ENCODE data around the gene USB1.

DNA sequence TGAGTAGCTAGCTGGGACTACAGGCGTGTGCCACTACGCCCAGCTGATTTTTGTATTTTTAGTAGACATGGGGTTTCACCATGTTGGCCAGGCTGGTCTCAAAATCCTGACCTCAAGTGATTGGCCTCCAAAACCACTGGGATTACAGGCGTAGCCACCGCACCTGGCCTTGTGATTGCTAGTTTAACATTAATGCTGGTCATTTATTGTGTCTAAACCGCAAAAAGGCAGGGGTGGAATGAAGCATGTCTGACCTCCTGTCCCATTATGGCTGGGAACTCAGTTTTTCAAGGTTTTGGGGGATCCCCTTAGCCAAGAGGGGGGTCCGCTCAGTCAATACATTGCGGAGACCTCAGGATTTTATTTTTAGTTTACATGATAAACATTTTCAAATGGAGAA lies 19.6 kb upstream of the USB1 start:
- TF ChIP-seq, protein P1, sequence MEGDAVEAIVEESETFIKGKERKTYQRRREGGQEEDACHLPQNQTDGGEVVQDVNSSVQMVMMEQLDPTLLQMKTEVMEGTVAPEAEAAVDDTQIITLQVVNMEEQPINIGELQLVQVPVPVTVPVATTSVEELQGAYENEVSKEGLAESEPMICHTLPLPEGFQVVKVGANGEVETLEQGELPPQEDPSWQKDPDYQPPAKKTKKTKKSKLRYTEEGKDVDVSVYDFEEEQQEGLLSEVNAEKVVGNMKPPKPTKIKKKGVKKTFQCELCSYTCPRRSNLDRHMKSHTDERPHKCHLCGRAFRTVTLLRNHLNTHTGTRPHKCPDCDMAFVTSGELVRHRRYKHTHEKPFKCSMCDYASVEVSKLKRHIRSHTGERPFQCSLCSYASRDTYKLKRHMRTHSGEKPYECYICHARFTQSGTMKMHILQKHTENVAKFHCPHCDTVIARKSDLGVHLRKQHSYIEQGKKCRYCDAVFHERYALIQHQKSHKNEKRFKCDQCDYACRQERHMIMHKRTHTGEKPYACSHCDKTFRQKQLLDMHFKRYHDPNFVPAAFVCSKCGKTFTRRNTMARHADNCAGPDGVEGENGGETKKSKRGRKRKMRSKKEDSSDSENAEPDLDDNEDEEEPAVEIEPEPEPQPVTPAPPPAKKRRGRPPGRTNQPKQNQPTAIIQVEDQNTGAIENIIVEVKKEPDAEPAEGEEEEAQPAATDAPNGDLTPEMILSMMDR (IDR thresholded peaks at IDR 0.05) = no peak
- no peak for TF ChIP-seq POLR2A (IDR thresholded peaks at IDR 0.05)

All from thyroid gland (tissue), 4 donors.